Suprapubic skin (tissue), 4 donors: ENCODE measurements around the gene OGA. TPM values are rescaled to one million over a fixed set of nuclear protein-coding genes. Genes with fewer than 3 reads are reported as not detected.
"Not testable (repeated sequence)": the region's sequence is repeated elsewhere in the genome, so short reads cannot be mapped to it uniquely, and the experiment has no call there.

Experiments used
- DNase-seq, 2 donors: peaks; one replicate each; pipeline ENCODE4 v3.0.0-alpha.2; 2019; ENCODE audit warnings: low spot score in 2 of 2
- H3K27ac ChIP-seq: fragments of 200-600 bp; sonication (generic); one replicate; pipeline ENCODE4 v1.5.1; 2019
- H3K27me3 ChIP-seq: fragments of 200-600 bp; sonication (generic); one replicate; pipeline ENCODE4 v1.5.1; 2019
- H3K36me3 ChIP-seq: fragments of 200-600 bp; sonication (generic); one replicate; pipeline ENCODE4 v1.5.1; 2019
- H3K4me1 ChIP-seq: fragments of 200-600 bp; sonication (generic); one replicate; pipeline ENCODE4 v1.5.1; 2019
- H3K4me3 ChIP-seq: fragments of 200-600 bp; sonication (generic); one replicate; pipeline ENCODE4 v1.5.1; 2019; ENCODE audit warnings: mild to moderate bottlenecking
- H3K9me3 ChIP-seq: fragments of 200-600 bp; sonication (generic); one replicate; pipeline ENCODE4 v1.5.1; 2019
- CTCF ChIP-seq, 2 donors: fragments of 200-600 bp in 1 of 2; fragments of 450-650 bp in 1 of 2; sonication (generic) in 1 of 2; IDR thresholded peaks; one replicate each; pipeline ENCODE4 v1.5.1; 2016 to 2019; ENCODE audit warnings: antibody characterized with exemption in 2 of 2, mild to moderate bottlenecking in 1 of 2, moderate library complexity in 1 of 2
- EP300 ChIP-seq: sonication (generic); formaldehyde crosslinking; IDR thresholded peaks from one replicate; pipeline ENCODE4 v1.6.1; 2017; ENCODE audit warnings: antibody characterized with exemption
- POLR2A ChIP-seq, 2 donors: fragments of 450-650 bp; IDR thresholded peaks; one replicate each; pipeline ENCODE4 v1.6.1; 2017; ENCODE audit warnings: antibody characterized with exemption in 2 of 2, mild to moderate bottlenecking in 2 of 2, moderate library complexity in 2 of 2
- POLR2AphosphoS5 ChIP-seq, 3 donors: sonication (generic); formaldehyde crosslinking; IDR thresholded peaks; one replicate each; pipeline ENCODE4 v1.6.1; 2017; ENCODE audit warnings: antibody characterized with exemption in 3 of 3
- WGBS: methylation state at CpG from one replicate; pipeline ENCODE4 v1.1.5; 2018; 5-methylcytosine and 5-hydroxymethylcytosine counted together
- total RNA-seq, 4 donors: library from RNA; depleted of rRNA; stranded (reverse); fragments of >200 nt; gene quantifications; one replicate each; pipeline ENCODE4 v1.1.0, GENCODE V29; 2016

The OGA gene
- total RNA-seq, 4 donors from 2014 or later: 90.2 to 423 (median 131) TPM

GRCh38 chr10:101803511-101803910, 14.7 kb downstream of the OGA start:
- Histone ChIP-seq H3K27me3 (no peaks in the 10 kb centered on the region), H3K27ac (no peak overlapping the region), H3K36me3 (peaks cover 98% of the 10 kb centered on the region), H3K4me1 (no peaks in the 10 kb centered on the region), H3K4me3 (no peak overlapping the region), H3K9me3 (no peaks in the 10 kb centered on the region)
- WGBS: 65% methylated on average over 4 of the region's 4 CpGs
- no peak for DNase-seq
- TF ChIP-seq EP300: no peak
- TF ChIP-seq POLR2A (IDR thresholded peaks at IDR 0.05): no peak
- TF ChIP-seq POLR2AphosphoS5 (IDR thresholded peaks at IDR 0.05): no peak
- no peak for TF ChIP-seq CTCF (IDR thresholded peaks at IDR 0.05)

GRCh38 chr10:101797403-101798059, 20.7 kb downstream of the OGA start:
- Histone ChIP-seq H3K4me3 (no peak overlapping the region), H3K27me3 (no peaks in the 10 kb centered on the region), H3K9me3 (no peaks in the 10 kb centered on the region), H3K27ac (no peak overlapping the region), H3K4me1 (no peaks in the 10 kb centered on the region), H3K36me3 (peaks cover 100% of the 10 kb centered on the region)
- WGBS: 67% methylated on average over 4 of the region's 4 CpGs
- TF ChIP-seq POLR2A (IDR thresholded peaks at IDR 0.05): no peak
- no peak for TF ChIP-seq EP300
- TF ChIP-seq CTCF (IDR thresholded peaks at IDR 0.05): no peak
- TF ChIP-seq POLR2AphosphoS5 (IDR thresholded peaks at IDR 0.05): no peak
- no peak for DNase-seq

GRCh38 chr10:101793526-101793925, 24.7 kb downstream of the OGA start:
- Histone ChIP-seq H3K4me3 (no peak overlapping the region), H3K9me3 (no peaks in the 10 kb centered on the region), H3K4me1 (no peaks in the 10 kb centered on the region), H3K36me3 (peaks cover 100% of the 10 kb centered on the region), H3K27ac (no peak overlapping the region), H3K27me3 (no peaks in the 10 kb centered on the region)
- no peak for TF ChIP-seq CTCF (IDR thresholded peaks at IDR 0.05)
- no peak for TF ChIP-seq POLR2A (IDR thresholded peaks at IDR 0.05)
- TF ChIP-seq POLR2AphosphoS5 (IDR thresholded peaks at IDR 0.05): no peak
- no peak for TF ChIP-seq EP300
- DNase-seq: no peak
- 98% methylated on average over 12 of the region's 12 CpGs for WGBS

- Histone ChIP-seq H3K9me3 (no peaks in the 10 kb centered on the region), H3K27me3 (no peaks in the 10 kb centered on the region), H3K36me3 (peaks cover 95% of the 10 kb centered on the region), H3K27ac (no peak overlapping the region), H3K4me3 (no peak overlapping the region), H3K4me1 (peaks cover under 1% of the 10 kb centered on the region)
- TF ChIP-seq POLR2AphosphoS5 (IDR thresholded peaks at IDR 0.05): no peak
- TF ChIP-seq CTCF (IDR thresholded peaks at IDR 0.05): no peak
- no peak for TF ChIP-seq EP300
- no peak for TF ChIP-seq POLR2A (IDR thresholded peaks at IDR 0.05)
- DNase-seq: no peak
- WGBS: 94% methylated on average over 7 of the region's 7 CpGs
These were observed 28.6 kb downstream of the OGA start for GRCh38 chr10:101789686-101790085.

GRCh38 chr10:101789231-101789630, 29.0 kb downstream of the OGA start:
- H3K27ac ChIP-seq, H3K4me3 ChIP-seq, DNase-seq, H3K27me3 ChIP-seq, H3K9me3 ChIP-seq, H3K4me1 ChIP-seq: not testable (repeated sequence)
- WGBS: 81% methylated on average over 9 of the region's 9 CpGs
- H3K36me3 ChIP-seq: peaks cover 90% of the 10 kb centered on the region

- Histone ChIP-seq H3K4me1 (peaks cover 36% of the 10 kb centered on the region), H3K27ac (no peak overlapping the region), H3K9me3 (no peaks in the 10 kb centered on the region), H3K27me3 (no peaks in the 10 kb centered on the region), H3K36me3 (peaks cover 56% of the 10 kb centered on the region), H3K4me3 (no peak overlapping the region)
- TF ChIP-seq POLR2A (IDR thresholded peaks at IDR 0.05) (no peak), POLR2AphosphoS5 (IDR thresholded peaks at IDR 0.05) (no peak), EP300 (no peak), CTCF (IDR thresholded peaks at IDR 0.05) (no peak)
- DNase-seq: no peak
- WGBS: 79% methylated on average over 2 of the region's 2 CpGs
These were observed 32.4 kb downstream of the OGA start for GRCh38 chr10:101785801-101786200.
